ENCODE results near the gene SPA17.
A peak's percentile ranks its signal among the peaks of the same experiment; 100 is the strongest.

Gene SPA17

GRCh38 chr11:124673333-124674167 lies at the start of gene SPA17, which contains the start of gene SIAE:
Gene SPA17, plus strand, starts transcription at chr11:124673904. Its CDS starts 1,361 bp downstream, at chr11:124675265.
Gene SIAE, minus strand, starts transcription at chr11:124673739. Its CDS starts 31 bp downstream, at chr11:124673708.
- peaks cover 36% of the 10 kb centered on the region for H3K4me1 Mint-ChIP-seq (ENCODE audit: low read depth)
- no peaks in the 10 kb centered on the region for H3K9me3 Mint-ChIP-seq
- peak within 1 kb of the TSS; percentile 93 for H3K27ac Mint-ChIP-seq
- no peaks in the 10 kb centered on the region for H3K27me3 Mint-ChIP-seq
- no peaks in the 10 kb centered on the region for H3K36me3 Mint-ChIP-seq (ENCODE audit: low read depth)
- H3K4me3 Mint-ChIP-seq: peak within 1 kb of the TSS; percentile 86
- intact Hi-C loops (cut with micrococcal nuclease): loop anchor here (1.0 to 5.0 kb wide), 3 partner anchors 74 to 279 kb away; partner anchors contain the start of genes CCDC15 and MSANTD2

GRCh38 chr11:124625504-124626168 lies 48.1 kb upstream of the SPA17 start:
- H3K9me3 Mint-ChIP-seq: no peaks in the 10 kb centered on the region

GRCh38 chr11:124627546-124627945 lies 46.2 kb upstream of the SPA17 start:
- peaks cover 81% of the 10 kb centered on the region for H3K36me3 Mint-ChIP-seq (ENCODE audit: low read depth)
- intact Hi-C loops (cut with micrococcal nuclease): no loop called here
- H3K27ac Mint-ChIP-seq: no peak overlapping the region

More at GRCh38 chr11:124625504-124626168, 48.1 kb upstream of the SPA17 start:
- Mint-ChIP-seq H3K27me3 (peaks cover 4% of the 10 kb centered on the region), H3K36me3 (ENCODE audit: low read depth) (peaks cover 65% of the 10 kb centered on the region), H3K27ac (peak overlapping the region; percentile 40), H3K4me1 (ENCODE audit: low read depth) (peaks cover 35% of the 10 kb centered on the region), H3K4me3 (no peak overlapping the region)
- intact Hi-C loops (cut with micrococcal nuclease): no loop called here

GRCh38 chr11:124629961-124630360 lies 43.7 kb upstream of the SPA17 start:
- Mint-ChIP-seq H3K4me3 (no peak overlapping the region), H3K36me3 (ENCODE audit: low read depth) (peaks cover 92% of the 10 kb centered on the region), H3K27me3 (no peaks in the 10 kb centered on the region), H3K27ac (no peak overlapping the region), H3K9me3 (no peaks in the 10 kb centered on the region), H3K4me1 (ENCODE audit: low read depth) (peaks cover 20% of the 10 kb centered on the region)
- intact Hi-C loops (cut with micrococcal nuclease): no loop called here

More at GRCh38 chr11:124627546-124627945, 46.2 kb upstream of the SPA17 start:
- Mint-ChIP-seq H3K27me3 (no peaks in the 10 kb centered on the region), H3K4me1 (ENCODE audit: low read depth) (peaks cover 30% of the 10 kb centered on the region), H3K4me3 (no peak overlapping the region), H3K9me3 (no peaks in the 10 kb centered on the region)

- Mint-ChIP-seq H3K4me3 (no peak overlapping the region), H3K36me3 (ENCODE audit: low read depth) (peaks cover 94% of the 10 kb centered on the region), H3K4me1 (ENCODE audit: low read depth) (no peaks in the 10 kb centered on the region), H3K27ac (no peak overlapping the region), H3K9me3 (no peaks in the 10 kb centered on the region), H3K27me3 (no peaks in the 10 kb centered on the region)
- intact Hi-C loops (cut with micrococcal nuclease): no loop called here
These were observed 40.3 kb upstream of the SPA17 start for GRCh38 chr11:124633355-124633754.

- Mint-ChIP-seq H3K27me3 (no peaks in the 10 kb centered on the region), H3K9me3 (no peaks in the 10 kb centered on the region), H3K36me3 (ENCODE audit: low read depth) (peaks cover 74% of the 10 kb centered on the region), H3K4me1 (ENCODE audit: low read depth) (no peaks in the 10 kb centered on the region), H3K4me3 (no peak overlapping the region), H3K27ac (no peak overlapping the region)
- intact Hi-C loops (cut with micrococcal nuclease): no loop called here
These were observed 37.8 kb upstream of the SPA17 start for GRCh38 chr11:124635932-124636331.

GRCh38 chr11:124638500-124638899 lies 35.2 kb upstream of the SPA17 start:
- Mint-ChIP-seq H3K27ac (no peak overlapping the region), H3K9me3 (no peaks in the 10 kb centered on the region), H3K27me3 (no peaks in the 10 kb centered on the region), H3K4me3 (no peak overlapping the region), H3K4me1 (ENCODE audit: low read depth) (no peaks in the 10 kb centered on the region), H3K36me3 (ENCODE audit: low read depth) (peaks cover 48% of the 10 kb centered on the region)
- intact Hi-C loops (cut with micrococcal nuclease): no loop called here

- no peak overlapping the region for H3K4me3 Mint-ChIP-seq
- no peaks in the 10 kb centered on the region for H3K4me1 Mint-ChIP-seq (ENCODE audit: low read depth)
- H3K27ac Mint-ChIP-seq: no peak overlapping the region
- H3K27me3 Mint-ChIP-seq: no peaks in the 10 kb centered on the region
- intact Hi-C loops (cut with micrococcal nuclease): no loop called here
- no peaks in the 10 kb centered on the region for H3K9me3 Mint-ChIP-seq
- peaks cover 42% of the 10 kb centered on the region for H3K36me3 Mint-ChIP-seq (ENCODE audit: low read depth)
These were observed 34.5 kb upstream of the SPA17 start for GRCh38 chr11:124639186-124639585.

- intact Hi-C loops (cut with micrococcal nuclease): no loop called here
- Mint-ChIP-seq H3K4me3 (no peak overlapping the region), H3K9me3 (no peaks in the 10 kb centered on the region), H3K27me3 (no peaks in the 10 kb centered on the region), H3K36me3 (ENCODE audit: low read depth) (peaks cover 31% of the 10 kb centered on the region), H3K27ac (no peak overlapping the region), H3K4me1 (ENCODE audit: low read depth) (peaks cover 7% of the 10 kb centered on the region)
These were observed 33.0 kb upstream of the SPA17 start for GRCh38 chr11:124640666-124641065.

GRCh38 chr11:124642628-124643027 lies 31.1 kb upstream of the SPA17 start:
- Mint-ChIP-seq H3K27ac (no peak overlapping the region), H3K27me3 (no peaks in the 10 kb centered on the region), H3K9me3 (no peaks in the 10 kb centered on the region), H3K4me3 (no peak overlapping the region), H3K36me3 (ENCODE audit: low read depth) (peaks cover 12% of the 10 kb centered on the region), H3K4me1 (ENCODE audit: low read depth) (peaks cover 7% of the 10 kb centered on the region)
- intact Hi-C loops (cut with micrococcal nuclease): no loop called here

GRCh38 chr11:124643042-124643604 lies 30.6 kb upstream of the SPA17 start:
- H3K27ac Mint-ChIP-seq: no peak overlapping the region
- peaks cover 7% of the 10 kb centered on the region for H3K4me1 Mint-ChIP-seq (ENCODE audit: low read depth)
- intact Hi-C loops (cut with micrococcal nuclease): no loop called here
- H3K4me3 Mint-ChIP-seq: no peak overlapping the region
- H3K9me3 Mint-ChIP-seq: no peaks in the 10 kb centered on the region
- no peaks in the 10 kb centered on the region for H3K27me3 Mint-ChIP-seq
- peaks cover 7% of the 10 kb centered on the region for H3K36me3 Mint-ChIP-seq (ENCODE audit: low read depth)

GRCh38 chr11:124643605-124644425 lies 29.9 kb upstream of the SPA17 start:
- Mint-ChIP-seq H3K4me3 (no peak overlapping the region), H3K27ac (no peak overlapping the region), H3K27me3 (no peaks in the 10 kb centered on the region), H3K9me3 (no peaks in the 10 kb centered on the region), H3K36me3 (ENCODE audit: low read depth) (no peaks in the 10 kb centered on the region), H3K4me1 (ENCODE audit: low read depth) (peaks cover 7% of the 10 kb centered on the region)
- intact Hi-C loops (cut with micrococcal nuclease): loop anchor here (1.0 kb wide), 1 partner anchor 193 kb away; no protein-coding TSS in a partner anchor
